OCI-LY1 (cell line): Measurements from ENCODE around the gene SIK1.
"Not testable (repeated sequence)": the region's sequence is repeated elsewhere in the genome, so short reads cannot be mapped to it uniquely, and the experiment has no call there.

Experiments used
- H2AFZ ChIP-seq: fragments of 200-600 bp; sonication (generic), shearing (Covaris generic); 2 replicates; pipeline ENCODE4 v1.6.0; 2014; ENCODE audit warnings: antibody characterized with exemption, mild to moderate bottlenecking, low read length
- H3F3A ChIP-seq: fragments of 200-600 bp; sonication (generic), shearing (Covaris generic); 2 replicates; pipeline ENCODE4 v1.6.0; 2014; ENCODE audit warnings: mild to moderate bottlenecking, antibody characterized with exemption, low read length, moderate library complexity; ENCODE audit not compliant: insufficient read depth
- H3K27ac ChIP-seq: fragments of 200-600 bp; sonication (generic); 2 replicates; pipeline ENCODE4 v1.5.1; 2014; ENCODE audit warnings: low read length, mixed run types, mild to moderate bottlenecking, low read depth; ENCODE audit not compliant: poor library complexity, severe bottlenecking
- H3K27me3 ChIP-seq: fragments of 200-600 bp; sonication (generic); 2 replicates; pipeline ENCODE4 v1.6.0; 2014; ENCODE audit warnings: antibody characterized with exemption, mild to moderate bottlenecking, low read length, moderate library complexity; ENCODE audit not compliant: insufficient read depth
- H3K36me3 ChIP-seq: fragments of 200-600 bp; sonication (generic); 2 replicates; pipeline ENCODE4 v1.6.1; 2014; ENCODE audit warnings: mild to moderate bottlenecking, antibody characterized with exemption, low read length, moderate library complexity, mixed read lengths; ENCODE audit not compliant: insufficient read depth
- H3K4me1 ChIP-seq: fragments of 200-600 bp; sonication (generic); 2 replicates; pipeline ENCODE4 v1.5.1; 2014; ENCODE audit warnings: mild to moderate bottlenecking, low read length, moderate library complexity; ENCODE audit not compliant: insufficient read depth, severe bottlenecking
- H3K4me2 ChIP-seq: fragments of 200-600 bp; sonication (generic), shearing (Covaris generic); 2 replicates; pipeline ENCODE4 v1.6.1; 2014; ENCODE audit warnings: low read length
- H3K4me3 ChIP-seq: fragments of 200-600 bp; sonication (generic); 2 replicates; pipeline ENCODE4 v1.5.1; 2014; ENCODE audit warnings: low read length, low read depth, mild to moderate bottlenecking, mixed read lengths; ENCODE audit not compliant: poor library complexity, severe bottlenecking
- H3K79me2 ChIP-seq: fragments of 200-600 bp; shearing (Covaris generic); 2 replicates; pipeline ENCODE4 v1.6.1; 2016; ENCODE audit warnings: mixed run types, low read length, mixed read lengths; ENCODE audit not compliant: insufficient read depth
- H3K9ac ChIP-seq: fragments of 200-600 bp; sonication (generic), shearing (Covaris generic); 2 replicates; pipeline ENCODE4 v1.6.1; 2014; ENCODE audit warnings: mild to moderate bottlenecking, low read length, mixed read lengths
- H3K9me2 ChIP-seq: fragments of 200-600 bp; sonication (generic), shearing (Covaris generic); 2 replicates; pipeline ENCODE4 v1.6.1; 2014; ENCODE audit warnings: low read depth, mild to moderate bottlenecking, low read length, mixed read lengths
- H3K9me3 ChIP-seq: fragments of 200-600 bp; shearing (Covaris generic); 2 replicates; pipeline ENCODE4 v1.6.1; 2014; ENCODE audit warnings: low read length, mixed read lengths
- H4K20me1 ChIP-seq: fragments of 200-600 bp; sonication (generic), shearing (Covaris generic); 2 replicates; pipeline ENCODE4 v1.6.0; 2016; ENCODE audit warnings: mild to moderate bottlenecking, low read length; ENCODE audit not compliant: insufficient read depth

The SIK1 gene

GRCh38 chr21:43433340-43434136, 6.6 kb upstream of the SIK1 start:
- not testable (repeated sequence) for H3K9ac ChIP-seq, H3K27ac ChIP-seq, H3K9me2 ChIP-seq, H3F3A ChIP-seq, H3K4me2 ChIP-seq, H3K9me3 ChIP-seq, H3K4me3 ChIP-seq, H3K4me1 ChIP-seq, H3K27me3 ChIP-seq, H3K79me2 ChIP-seq, H4K20me1 ChIP-seq, H2AFZ ChIP-seq, H3K36me3 ChIP-seq

DNA sequence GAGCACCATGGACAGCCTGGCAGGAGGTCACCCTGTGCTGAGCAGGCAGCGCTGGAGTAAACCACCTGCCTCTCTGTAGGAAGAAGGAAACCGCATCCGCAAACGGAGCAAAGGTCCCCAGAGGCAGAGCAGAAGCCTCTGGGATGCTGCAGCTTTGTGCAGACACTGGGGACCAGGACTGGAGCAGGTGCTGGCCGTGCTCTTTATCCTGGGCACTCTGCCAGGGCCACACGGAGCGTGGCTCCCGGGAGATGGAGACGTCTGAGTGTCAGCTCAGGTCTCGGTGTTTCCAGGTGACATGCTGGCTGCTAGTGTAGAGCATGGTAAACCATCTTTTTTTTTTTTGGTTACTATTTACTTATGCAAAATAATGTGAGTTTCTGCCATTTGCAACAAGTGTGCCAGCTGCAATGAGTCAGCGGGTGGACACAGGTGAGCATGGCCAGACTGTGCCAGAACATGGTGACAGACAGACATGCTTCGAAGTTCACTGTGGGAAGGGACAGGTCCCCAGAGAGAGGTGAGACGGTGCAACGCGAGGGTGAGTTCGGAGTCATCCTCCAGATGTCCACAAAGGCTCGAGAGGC, 4.0 kb upstream of the SIK1 start:
- H3K4me1 ChIP-seq, H3K9me2 ChIP-seq, H2AFZ ChIP-seq, H3K9me3 ChIP-seq, H3K27ac ChIP-seq, H4K20me1 ChIP-seq, H3K4me2 ChIP-seq, H3K79me2 ChIP-seq, H3K27me3 ChIP-seq, H3K4me3 ChIP-seq, H3K36me3 ChIP-seq, H3K9ac ChIP-seq, H3F3A ChIP-seq: not testable (repeated sequence)

DNA sequence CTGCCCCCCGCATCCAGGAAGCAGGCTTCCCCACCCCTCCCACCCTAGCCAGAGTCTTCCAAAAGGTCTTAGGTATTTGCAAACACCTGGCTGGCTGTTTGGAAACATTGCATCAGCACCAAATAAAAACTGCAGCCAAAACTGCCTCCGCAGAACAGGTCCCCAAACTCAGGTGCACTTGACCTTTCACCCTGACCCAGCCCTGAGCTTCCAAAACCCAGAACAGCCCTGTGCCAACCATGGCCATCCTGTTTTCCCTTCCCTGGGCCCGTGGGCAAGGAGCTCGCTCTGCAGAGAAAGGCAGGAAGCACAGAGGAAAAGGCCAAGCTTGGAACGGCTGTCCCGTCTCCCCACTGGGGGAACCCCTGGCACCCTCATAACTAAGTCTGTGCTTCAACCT, 2.0 kb upstream of the SIK1 start:
- H3K36me3 ChIP-seq, H4K20me1 ChIP-seq, H3K27me3 ChIP-seq, H3K9ac ChIP-seq, H3K4me2 ChIP-seq, H3K9me2 ChIP-seq, H3K4me3 ChIP-seq, H3K27ac ChIP-seq, H3F3A ChIP-seq, H3K4me1 ChIP-seq, H2AFZ ChIP-seq, H3K79me2 ChIP-seq, H3K9me3 ChIP-seq: not testable (repeated sequence)

DNA sequence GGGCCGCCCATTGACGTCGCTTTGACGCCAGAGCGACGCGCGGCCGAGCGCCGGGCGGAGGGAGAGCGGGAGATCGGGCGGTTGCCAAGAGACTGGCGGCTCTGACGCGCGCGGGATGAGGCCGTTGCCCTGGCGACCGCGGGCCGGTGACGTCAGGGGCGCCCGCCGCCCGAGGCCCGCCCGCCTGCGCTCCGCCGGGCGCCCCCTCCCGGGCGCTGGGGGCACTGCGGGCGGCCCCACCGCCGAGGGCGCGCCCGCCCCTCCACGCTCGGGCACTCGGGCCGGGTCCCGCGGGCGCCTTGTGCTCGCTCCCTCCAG, 270 bp upstream of the SIK1 start:
- H2AFZ ChIP-seq, H3K9me3 ChIP-seq, H3K27me3 ChIP-seq, H3K79me2 ChIP-seq, H3K4me1 ChIP-seq, H3K36me3 ChIP-seq, H3K4me2 ChIP-seq, H3K4me3 ChIP-seq, H4K20me1 ChIP-seq, H3F3A ChIP-seq, H3K9ac ChIP-seq, H3K27ac ChIP-seq, H3K9me2 ChIP-seq: not testable (repeated sequence)

- not testable (repeated sequence) for H3K9me3 ChIP-seq, H3K4me1 ChIP-seq, H3K27me3 ChIP-seq, H3K4me2 ChIP-seq, H3K79me2 ChIP-seq, H2AFZ ChIP-seq, H3F3A ChIP-seq, H3K36me3 ChIP-seq, H3K9me2 ChIP-seq, H3K4me3 ChIP-seq, H3K27ac ChIP-seq, H4K20me1 ChIP-seq, H3K9ac ChIP-seq
Observed at GRCh38 chr21:43426004-43426403, 927 bp downstream of the SIK1 start.

- not testable (repeated sequence) for H3K9me2 ChIP-seq, H3K9me3 ChIP-seq, H3K4me3 ChIP-seq, H3K36me3 ChIP-seq, H3K27ac ChIP-seq, H3K4me1 ChIP-seq, H3K27me3 ChIP-seq, H3K79me2 ChIP-seq, H3K4me2 ChIP-seq, H4K20me1 ChIP-seq, H3K9ac ChIP-seq, H3F3A ChIP-seq, H2AFZ ChIP-seq
Observed at GRCh38 chr21:43419475-43419874, 7.5 kb downstream of the SIK1 start.

- not testable (repeated sequence) for H4K20me1 ChIP-seq, H3K4me2 ChIP-seq, H2AFZ ChIP-seq, H3K79me2 ChIP-seq, H3K4me3 ChIP-seq, H3K27me3 ChIP-seq, H3K4me1 ChIP-seq, H3K36me3 ChIP-seq, H3K27ac ChIP-seq, H3F3A ChIP-seq, H3K9me2 ChIP-seq, H3K9me3 ChIP-seq, H3K9ac ChIP-seq
Observed at GRCh38 chr21:43414576-43414975, 12.4 kb downstream of the SIK1 start.
